Stimulated activated CD8-positive, alpha-beta memory T cell treated with anti-CD3 and anti-CD28 coated beads, Interleukin-4, amount 100 ng/mL, for 48 hours (primary cell): ENCODE results near the gene RAB10.
"Not testable (repeated sequence)": the region's sequence is repeated elsewhere in the genome, so short reads cannot be mapped to it uniquely, and the experiment has no call there.

Experiments
- DNase-seq: peaks from one replicate; pipeline ENCODE4 v3.0.0-alpha.2; 2020

The RAB10 gene

GRCh38 chr2:26100384-26100783 lies 66.5 kb downstream of the RAB10 start:
- no peak for DNase-seq

- DNase-seq: no peak
Observed at GRCh38 chr2:26103752-26104151, 69.9 kb downstream of the RAB10 start.

GRCh38 chr2:26108701-26109100 lies 74.8 kb downstream of the RAB10 start:
- not testable (repeated sequence) for DNase-seq

- DNase-seq: no peak
Observed at GRCh38 chr2:26112201-26112600, 78.3 kb downstream of the RAB10 start.

GRCh38 chr2:26114151-26114550 lies 80.3 kb downstream of the RAB10 start:
- no peak for DNase-seq

- DNase-seq: no peak
Observed at GRCh38 chr2:26118682-26119081, 84.8 kb downstream of the RAB10 start.

- no peak for DNase-seq
Observed at GRCh38 chr2:26119521-26119920, 85.6 kb downstream of the RAB10 start.

GRCh38 chr2:26122630-26123029 lies 88.7 kb downstream of the RAB10 start:
- no peak for DNase-seq

- DNase-seq: no peak
Observed at GRCh38 chr2:26123426-26123825, 89.5 kb downstream of the RAB10 start.

- DNase-seq: no peak
Observed at GRCh38 chr2:26126074-26126473, 92.2 kb downstream of the RAB10 start.

GRCh38 chr2:26128176-26128575 lies 94.3 kb downstream of the RAB10 start:
- no peak for DNase-seq

- no peak for DNase-seq
Observed at GRCh38 chr2:26130763-26131162, 96.9 kb downstream of the RAB10 start.

- DNase-seq: no peak
Observed at GRCh38 chr2:26136451-26136850, 102.6 kb downstream of the RAB10 start.

GRCh38 chr2:26139269-26140183 lies 105.6 kb downstream of the RAB10 start:
- no peak for DNase-seq

- DNase-seq: no peak
Observed at GRCh38 chr2:26141145-26141769, 107.4 kb downstream of the RAB10 start.

- DNase-seq: no peak
Observed at GRCh38 chr2:26144031-26144430, 110.1 kb downstream of the RAB10 start.

GRCh38 chr2:26144953-26145680 lies 111.2 kb downstream of the RAB10 start:
- peak; percentile 77 for DNase-seq

- DNase-seq: no peak
Observed at GRCh38 chr2:26148501-26148900, 114.6 kb downstream of the RAB10 start.

- DNase-seq: no peak
Observed at GRCh38 chr2:26150243-26150642, 116.4 kb downstream of the RAB10 start.

- no peak for DNase-seq
Observed at GRCh38 chr2:26157580-26157979, 123.7 kb downstream of the RAB10 start.

GRCh38 chr2:26161926-26162325 lies 128.0 kb downstream of the RAB10 start:
- no peak for DNase-seq

- no peak for DNase-seq
Observed at GRCh38 chr2:26162963-26163362, 129.1 kb downstream of the RAB10 start.

GRCh38 chr2:26164231-26164630 lies 130.3 kb downstream of the RAB10 start:
- DNase-seq: no peak
